Measurements from ENCODE around the gene RNF14.

Gene RNF14

GRCh38 chr5:141929398-141930058 lies 39.4 kb upstream of the RNF14 start:
- TF ChIP-seq, protein P1, sequence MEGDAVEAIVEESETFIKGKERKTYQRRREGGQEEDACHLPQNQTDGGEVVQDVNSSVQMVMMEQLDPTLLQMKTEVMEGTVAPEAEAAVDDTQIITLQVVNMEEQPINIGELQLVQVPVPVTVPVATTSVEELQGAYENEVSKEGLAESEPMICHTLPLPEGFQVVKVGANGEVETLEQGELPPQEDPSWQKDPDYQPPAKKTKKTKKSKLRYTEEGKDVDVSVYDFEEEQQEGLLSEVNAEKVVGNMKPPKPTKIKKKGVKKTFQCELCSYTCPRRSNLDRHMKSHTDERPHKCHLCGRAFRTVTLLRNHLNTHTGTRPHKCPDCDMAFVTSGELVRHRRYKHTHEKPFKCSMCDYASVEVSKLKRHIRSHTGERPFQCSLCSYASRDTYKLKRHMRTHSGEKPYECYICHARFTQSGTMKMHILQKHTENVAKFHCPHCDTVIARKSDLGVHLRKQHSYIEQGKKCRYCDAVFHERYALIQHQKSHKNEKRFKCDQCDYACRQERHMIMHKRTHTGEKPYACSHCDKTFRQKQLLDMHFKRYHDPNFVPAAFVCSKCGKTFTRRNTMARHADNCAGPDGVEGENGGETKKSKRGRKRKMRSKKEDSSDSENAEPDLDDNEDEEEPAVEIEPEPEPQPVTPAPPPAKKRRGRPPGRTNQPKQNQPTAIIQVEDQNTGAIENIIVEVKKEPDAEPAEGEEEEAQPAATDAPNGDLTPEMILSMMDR (IDR thresholded peaks at IDR 0.05; ENCODE audit: low read length), result no peak
- TF ChIP-seq EZH2 (IDR thresholded peaks at IDR 0.05; ENCODE audit: borderline replicate concordance, low read length), result no peak
- Histone ChIP-seq H4K20me1 (ENCODE audit: insufficient read depth, low read length) (no peaks in the 10 kb centered on the region), H3K79me2 (ENCODE audit: insufficient read depth, low read length) (no peaks in the 10 kb centered on the region), H3K9me2 (ENCODE audit: low read depth, low read length) (no peaks in the 10 kb centered on the region), H3K27ac (ENCODE audit: low read depth, low read length, poor library complexity, severe bottlenecking) (no peak overlapping the region), H3K4me1 (ENCODE audit: insufficient read depth, low read length, severe bottlenecking) (peaks cover 2% of the 10 kb centered on the region), H3K36me3 (ENCODE audit: insufficient read depth, low read length) (peaks cover 69% of the 10 kb centered on the region), H3K4me3 (ENCODE audit: low read depth, low read length, poor library complexity, severe bottlenecking) (no peak overlapping the region), H3F3A (ENCODE audit: insufficient read depth, low read length) (no peaks in the 10 kb centered on the region), H3K9me3 (ENCODE audit: low read length) (no peaks in the 10 kb centered on the region), H3K27me3 (ENCODE audit: insufficient read depth, low read length) (no peaks in the 10 kb centered on the region), H3K9ac (ENCODE audit: low read length) (no peak overlapping the region), H2AFZ (ENCODE audit: low read length) (no peak overlapping the region), H3K4me2 (ENCODE audit: low read length) (no peak overlapping the region)

DNA sequence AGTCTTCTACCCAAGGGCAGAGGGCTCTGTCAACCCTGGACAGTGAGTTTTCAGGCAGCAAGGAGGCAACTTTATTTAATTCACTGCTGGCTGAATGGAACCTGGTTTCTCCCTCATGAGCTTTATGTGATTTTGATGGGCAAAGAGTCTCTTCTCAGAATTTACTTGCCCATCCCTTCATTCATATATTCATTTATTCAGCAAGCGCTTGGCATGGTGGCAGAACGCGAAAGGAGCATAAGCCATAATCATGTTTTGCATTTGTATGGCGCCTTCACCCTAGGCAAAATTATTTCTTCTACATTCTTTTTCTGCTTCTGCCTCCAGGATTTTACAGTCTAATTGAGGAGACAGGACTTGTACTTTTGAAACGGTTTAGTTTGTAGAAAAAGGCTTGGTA lies 37.2 kb upstream of the RNF14 start:
- Histone ChIP-seq H3K79me2 (ENCODE audit: insufficient read depth, low read length) (no peaks in the 10 kb centered on the region), H3K36me3 (ENCODE audit: insufficient read depth, low read length) (peaks cover 77% of the 10 kb centered on the region), H4K20me1 (ENCODE audit: insufficient read depth, low read length) (no peaks in the 10 kb centered on the region), H2AFZ (ENCODE audit: low read length) (no peak overlapping the region), H3K9ac (ENCODE audit: low read length) (no peak overlapping the region), H3K4me2 (ENCODE audit: low read length) (no peak overlapping the region), H3K4me3 (ENCODE audit: low read depth, low read length, poor library complexity, severe bottlenecking) (no peak overlapping the region), H3F3A (ENCODE audit: insufficient read depth, low read length) (no peaks in the 10 kb centered on the region), H3K27me3 (ENCODE audit: insufficient read depth, low read length) (no peaks in the 10 kb centered on the region), H3K4me1 (ENCODE audit: insufficient read depth, low read length, severe bottlenecking) (no peaks in the 10 kb centered on the region), H3K27ac (ENCODE audit: low read depth, low read length, poor library complexity, severe bottlenecking) (no peak overlapping the region), H3K9me3 (ENCODE audit: low read length) (no peaks in the 10 kb centered on the region), H3K9me2 (ENCODE audit: low read depth, low read length) (no peaks in the 10 kb centered on the region)
- TF ChIP-seq, protein P1 (IDR thresholded peaks at IDR 0.05; ENCODE audit: low read length), result no peak
- no peak for TF ChIP-seq EZH2 (IDR thresholded peaks at IDR 0.05; ENCODE audit: borderline replicate concordance, low read length)

DNA sequence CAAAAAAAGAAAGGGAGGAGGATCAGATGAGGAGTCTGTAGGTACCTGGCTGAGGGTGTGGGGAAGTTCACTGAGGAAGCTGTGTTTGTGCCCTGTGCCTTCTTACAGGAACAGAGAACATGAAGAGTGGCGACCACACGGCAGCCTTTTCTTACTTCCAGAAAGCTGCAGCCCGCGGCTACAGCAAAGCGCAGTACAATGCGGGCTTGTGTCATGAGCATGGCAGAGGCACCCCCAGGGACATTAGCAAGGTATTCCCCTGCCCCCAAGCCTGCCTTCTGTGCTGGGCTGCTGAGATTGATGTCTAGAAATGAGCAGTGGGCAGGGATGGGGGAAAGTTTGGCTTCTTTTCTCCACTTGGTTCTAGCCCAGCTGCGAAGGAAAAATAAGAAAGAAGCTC lies 35.8 kb upstream of the RNF14 start:
- TF ChIP-seq, protein P1 (IDR thresholded peaks at IDR 0.05; ENCODE audit: low read length), result no peak
- TF ChIP-seq EZH2 (IDR thresholded peaks at IDR 0.05; ENCODE audit: borderline replicate concordance, low read length), result no peak
- no peaks in the 10 kb centered on the region for H3K4me1 ChIP-seq (ENCODE audit: insufficient read depth, low read length, severe bottlenecking)
- no peak overlapping the region for H3K4me2 ChIP-seq (ENCODE audit: low read length)
- H3K9me2 ChIP-seq (ENCODE audit: low read depth, low read length), result no peaks in the 10 kb centered on the region
- no peaks in the 10 kb centered on the region for H3K79me2 ChIP-seq (ENCODE audit: insufficient read depth, low read length)
- H4K20me1 ChIP-seq (ENCODE audit: insufficient read depth, low read length), result no peaks in the 10 kb centered on the region
- H3K27ac ChIP-seq (ENCODE audit: low read depth, low read length, poor library complexity, severe bottlenecking), result no peak overlapping the region
- H3K9ac ChIP-seq (ENCODE audit: low read length), result no peak overlapping the region
- no peak overlapping the region for H3K4me3 ChIP-seq (ENCODE audit: low read depth, low read length, poor library complexity, severe bottlenecking)
- no peak overlapping the region for H2AFZ ChIP-seq (ENCODE audit: low read length)
- no peaks in the 10 kb centered on the region for H3K27me3 ChIP-seq (ENCODE audit: insufficient read depth, low read length)
- H3F3A ChIP-seq (ENCODE audit: insufficient read depth, low read length), result no peaks in the 10 kb centered on the region
- no peaks in the 10 kb centered on the region for H3K9me3 ChIP-seq (ENCODE audit: low read length)
- H3K36me3 ChIP-seq (ENCODE audit: insufficient read depth, low read length), result peaks cover 75% of the 10 kb centered on the region

Measured in OCI-LY1 (cell line).